ENCODE results near the gene MRPL12. TPM values are rescaled to one million over a fixed set of nuclear protein-coding genes. Genes with fewer than 3 reads are reported as not detected.
A peak's percentile ranks its signal among the peaks of the same experiment; 100 is the strongest.

MRPL12 gene
- total RNA-seq, 2 donors from 2014 or later, result 61.8 to 105 TPM

DNA sequence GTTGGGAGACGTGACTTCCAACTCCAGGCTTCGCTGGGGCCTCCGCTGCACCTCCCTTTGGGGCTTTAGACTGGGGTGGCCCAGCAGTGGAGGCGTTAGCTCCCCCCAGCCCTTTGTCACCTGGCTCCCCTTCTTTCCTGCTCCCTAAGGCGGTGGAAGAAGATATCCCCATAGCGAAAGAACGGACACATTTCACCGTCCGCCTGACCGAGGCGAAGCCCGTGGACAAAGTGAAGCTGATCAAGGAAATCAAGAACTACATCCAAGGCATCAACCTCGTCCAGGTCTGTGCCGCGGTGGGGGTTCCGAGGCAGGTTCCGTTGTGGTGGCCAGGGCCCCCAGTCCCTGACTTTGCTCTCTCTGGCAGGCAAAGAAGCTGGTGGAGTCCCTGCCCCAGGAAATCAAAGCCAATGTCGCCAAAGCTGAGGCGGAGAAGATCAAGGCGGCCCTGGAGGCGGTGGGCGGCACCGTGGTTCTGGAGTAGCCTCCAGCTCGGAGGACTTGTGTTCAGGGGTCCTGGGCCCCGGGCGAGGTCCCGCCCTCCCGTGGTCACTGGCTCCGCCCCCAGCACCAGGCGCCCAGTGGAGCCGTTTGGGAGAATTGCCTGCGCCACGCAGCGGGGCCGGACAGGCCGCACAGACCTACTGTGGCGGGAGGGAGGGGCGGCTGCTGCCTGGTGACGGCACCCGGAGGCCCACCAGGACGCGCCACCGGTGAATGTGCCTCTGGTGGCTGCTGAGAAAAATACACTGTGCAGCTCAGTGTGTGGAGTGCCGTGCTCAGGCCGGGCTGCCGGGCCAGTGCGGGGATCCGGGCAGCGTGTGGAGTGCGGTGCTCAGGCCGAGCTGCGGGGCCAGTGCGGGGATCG lies 3.8 kb downstream of the MRPL12 start:
- H3K27ac Mint-ChIP-seq, result no peak overlapping the region
- DNase-seq (ENCODE audit: low spot score in 2 of 2) (no peak), ATAC-seq (no peak)
- H3K9me3 Mint-ChIP-seq, result no peaks in the 10 kb centered on the region
- peaks cover 32 to 36% of the 10 kb centered on the region in 2 donors for H3K36me3 Mint-ChIP-seq

- no peaks in the 10 kb centered on the region for H3K9me3 Mint-ChIP-seq
- H3K36me3 Mint-ChIP-seq, result peaks cover 22 to 31% of the 10 kb centered on the region in 2 donors
- H3K27ac Mint-ChIP-seq, result no peak overlapping the region
- DNase-seq (ENCODE audit: low spot score in 2 of 2) (no peak), ATAC-seq (no peak)
Observed at GRCh38 chr17:81707725-81708646, 4.8 kb downstream of the MRPL12 start.

DNA sequence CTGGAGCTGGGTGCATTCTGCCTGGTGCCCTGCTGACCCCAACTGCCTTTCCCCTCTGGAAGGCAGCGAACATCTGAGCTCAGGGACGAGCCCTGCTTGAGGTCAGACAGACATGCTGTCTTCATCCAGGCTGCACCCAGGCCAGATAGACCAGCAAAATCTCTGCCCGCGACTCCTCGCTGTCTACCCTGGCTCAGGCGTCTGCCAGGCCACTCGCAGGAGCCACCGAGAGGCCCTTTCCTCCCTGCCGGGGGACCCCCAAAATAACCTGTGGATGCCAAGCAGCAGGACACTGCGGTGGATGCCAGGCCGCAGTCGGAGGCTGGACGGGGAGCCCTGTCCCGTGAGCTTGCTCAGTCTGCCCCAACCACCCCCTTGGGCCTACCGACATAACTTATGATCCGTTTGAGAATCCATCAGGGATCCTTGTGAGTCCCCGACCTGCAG lies 5.6 kb downstream of the MRPL12 start:
- ATAC-seq, result no peak
- H3K27ac Mint-ChIP-seq, result peak overlapping the region in 1 of 2 donors; percentile 93
- no peaks in the 10 kb centered on the region for H3K9me3 Mint-ChIP-seq
- peaks cover 21 to 30% of the 10 kb centered on the region in 2 donors for H3K36me3 Mint-ChIP-seq
- no peak for DNase-seq (ENCODE audit: low spot score in 2 of 2)

DNA sequence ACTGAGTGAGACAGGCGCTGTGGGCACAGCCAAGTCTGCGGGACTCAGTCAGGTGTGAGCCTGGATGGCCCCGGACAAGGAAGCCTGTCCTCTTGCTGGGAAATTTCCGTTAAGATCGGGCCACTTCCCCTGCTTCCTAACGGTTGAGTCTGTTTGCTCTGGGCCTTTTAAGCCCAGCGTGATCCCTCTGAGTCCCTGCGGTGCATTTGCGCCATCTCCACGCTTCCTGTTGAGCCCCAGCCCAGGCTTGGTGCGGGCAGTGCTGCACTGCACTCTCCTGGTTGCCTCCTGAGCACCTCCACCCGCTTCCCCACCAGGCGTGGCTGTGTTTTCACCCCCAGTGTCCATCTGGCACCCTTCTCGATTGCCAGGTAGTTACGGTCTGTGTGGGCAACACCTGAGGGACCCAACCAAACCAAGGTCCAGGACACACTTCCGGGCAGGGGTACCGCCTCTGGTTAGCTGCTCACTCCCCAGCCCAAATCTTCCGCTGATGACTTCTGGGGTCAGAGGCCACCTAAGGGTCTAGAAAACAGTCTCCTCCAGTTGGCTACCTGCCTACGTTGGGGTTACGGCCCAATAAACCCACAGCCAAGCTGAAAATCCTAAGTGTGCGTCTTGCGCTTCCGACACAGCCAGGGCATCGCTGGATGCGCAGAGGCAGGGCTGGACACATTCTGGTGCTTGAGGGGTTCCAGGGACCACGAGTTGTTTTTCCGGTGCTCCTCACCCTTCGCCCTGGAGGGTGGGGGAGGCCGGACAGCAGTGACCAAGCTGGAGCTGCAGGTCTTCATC lies 7.5 kb downstream of the MRPL12 start:
- H3K9me3 Mint-ChIP-seq, result no peaks in the 10 kb centered on the region
- no peak for DNase-seq (ENCODE audit: low spot score in 2 of 2)
- peak overlapping the region; percentile 85 to 94 for H3K27ac Mint-ChIP-seq
- no peak for ATAC-seq
- peaks cover 9 to 17% of the 10 kb centered on the region in 2 donors for H3K36me3 Mint-ChIP-seq

GRCh38 chr17:81711814-81712467 lies 8.8 kb downstream of the MRPL12 start, which contains the start of gene SLC25A10:
TSS of gene SLC25A10 (plus strand) at chr17:81712284. CDS start at chr17:81712427, 143 bp downstream.
- DNase-seq (ENCODE audit: low spot score in 2 of 2) (peak; percentile 85 to 91), ATAC-seq (peak; percentile 89 to 93)
- Mint-ChIP-seq H3K9me3 (no peaks in the 10 kb centered on the region), H3K36me3 (peaks cover 0 to 6% of the 10 kb centered on the region in 2 donors), H3K27ac (peak within 1 kb of the TSS; percentile 85 to 94)

- ATAC-seq (peak in 1 of 2 donors; percentile 34), DNase-seq (ENCODE audit: low spot score in 2 of 2) (no peak)
- no peaks in the 10 kb centered on the region for H3K9me3 Mint-ChIP-seq
- H3K27ac Mint-ChIP-seq, result peak overlapping the region; percentile 85 to 92
- peaks cover 0 to 5% of the 10 kb centered on the region in 2 donors for H3K36me3 Mint-ChIP-seq
Observed at GRCh38 chr17:81712468-81713003, 9.4 kb downstream of the MRPL12 start.

DNA sequence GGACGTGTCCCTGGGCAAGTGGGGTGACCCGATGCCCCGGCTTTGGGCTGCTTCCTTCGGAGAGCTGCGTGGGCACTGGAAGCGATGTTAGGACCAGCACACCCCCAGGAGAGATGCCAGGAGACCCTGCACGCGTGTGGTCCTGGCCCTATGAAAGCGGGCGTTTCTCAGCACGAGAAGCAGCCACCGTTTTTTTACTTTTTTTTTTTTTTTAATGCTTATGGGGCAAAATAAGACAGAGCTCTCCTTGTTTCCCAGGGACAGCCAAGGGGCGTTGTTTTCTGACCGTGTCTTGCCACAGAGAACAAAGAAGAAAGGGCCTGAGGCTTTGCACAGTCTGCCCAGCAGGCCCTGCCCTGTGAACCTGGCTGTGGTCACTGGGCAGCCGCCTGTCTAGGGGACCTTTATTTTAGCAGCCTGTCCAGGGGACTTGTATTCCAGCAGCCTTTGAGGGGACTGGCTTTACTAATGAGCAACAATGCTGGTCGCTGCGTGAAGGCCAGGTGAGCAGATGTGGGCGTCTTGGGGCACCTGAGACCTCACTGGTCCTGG lies 9.9 kb downstream of the MRPL12 start:
- no peak for DNase-seq (ENCODE audit: low spot score in 2 of 2)
- no peak for ATAC-seq
- H3K9me3 Mint-ChIP-seq, result no peaks in the 10 kb centered on the region
- peak overlapping the region; percentile 85 to 92 for H3K27ac Mint-ChIP-seq
- H3K36me3 Mint-ChIP-seq, result peaks cover 0 to 5% of the 10 kb centered on the region in 2 donors

GRCh38 chr17:81713556-81714411 lies 10.6 kb downstream of the MRPL12 start:
- Mint-ChIP-seq H3K9me3 (no peaks in the 10 kb centered on the region), H3K27ac (peak overlapping the region in 1 of 2 donors; percentile 92), H3K36me3 (peaks cover 0 to 5% of the 10 kb centered on the region in 2 donors)
- DNase-seq (ENCODE audit: low spot score in 2 of 2) (no peak), ATAC-seq (no peak)

GRCh38 chr17:81714412-81715106 lies 11.4 kb downstream of the MRPL12 start:
- Mint-ChIP-seq H3K36me3 (peaks cover 0 to 5% of the 10 kb centered on the region in 2 donors), H3K9me3 (no peaks in the 10 kb centered on the region), H3K27ac (peak overlapping the region in 1 of 2 donors; percentile 50)
- ATAC-seq (no peak), DNase-seq (ENCODE audit: low spot score in 2 of 2) (no peak)

DNA sequence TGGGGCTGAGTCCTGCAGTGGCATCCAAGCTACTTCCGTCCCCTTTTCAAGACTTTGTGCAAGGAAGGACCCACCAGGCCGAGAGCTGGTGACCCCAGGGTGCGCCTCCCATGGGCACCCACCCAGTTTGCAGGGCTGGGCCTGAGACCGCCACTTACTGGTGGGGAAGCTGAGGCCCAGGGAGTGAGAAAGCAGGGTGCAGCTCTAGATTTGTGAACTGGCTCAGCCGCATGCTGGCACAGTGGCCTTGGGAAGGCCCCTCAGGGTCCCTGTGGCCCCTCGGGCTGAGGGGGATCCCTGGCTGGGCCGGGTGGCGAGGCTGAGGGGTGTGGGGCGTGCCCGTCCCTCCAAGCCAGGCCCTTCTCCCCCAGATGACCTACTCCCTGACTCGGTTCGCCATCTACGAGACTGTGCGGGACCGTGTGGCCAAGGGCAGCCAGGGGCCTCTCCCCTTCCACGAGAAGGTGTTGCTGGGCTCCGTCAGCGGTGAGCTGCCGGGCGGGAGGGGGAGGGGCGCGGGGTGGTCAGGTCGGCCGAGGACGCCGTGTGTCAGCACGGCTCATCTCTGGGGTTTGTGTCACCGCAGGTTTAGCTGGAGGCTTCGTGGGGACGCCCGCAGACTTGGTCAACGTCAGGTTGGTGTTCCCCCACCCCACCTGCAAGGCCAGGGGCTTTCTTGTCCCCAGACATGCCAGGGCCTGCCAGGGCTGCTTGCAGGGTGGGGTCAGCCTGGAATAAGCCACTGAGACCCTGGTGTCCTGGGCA lies 12.1 kb downstream of the MRPL12 start:
- Mint-ChIP-seq H3K9me3 (no peaks in the 10 kb centered on the region), H3K36me3 (peaks cover 0 to 5% of the 10 kb centered on the region in 2 donors), H3K27ac (no peak overlapping the region)
- ATAC-seq (no peak), DNase-seq (ENCODE audit: low spot score in 2 of 2) (no peak)

GRCh38 chr17:81715872-81716673 lies 12.9 kb downstream of the MRPL12 start:
- no peaks in the 10 kb centered on the region for H3K9me3 Mint-ChIP-seq
- DNase-seq (ENCODE audit: low spot score in 2 of 2) (peak in 1 of 2 donors; percentile 56), ATAC-seq (no peak)
- no peak overlapping the region for H3K27ac Mint-ChIP-seq
- H3K36me3 Mint-ChIP-seq, result peaks cover 0 to 5% of the 10 kb centered on the region in 2 donors

GRCh38 chr17:81716674-81716996 lies 13.5 kb downstream of the MRPL12 start:
- ATAC-seq (no peak), DNase-seq (ENCODE audit: low spot score in 2 of 2) (no peak)
- no peaks in the 10 kb centered on the region for H3K9me3 Mint-ChIP-seq
- peaks cover 0 to 5% of the 10 kb centered on the region in 2 donors for H3K36me3 Mint-ChIP-seq
- H3K27ac Mint-ChIP-seq, result no peak overlapping the region

Data from activated naive CD4-positive, alpha-beta T cell treated with anti-CD3 and anti-CD28 coated beads, Interleukin-2, amount 50 U/mL, for 72 hours (primary cell).